Stomach (tissue), 9 donors: ENCODE data around the gene TEX19. TPM values are rescaled to one million over a fixed set of nuclear protein-coding genes. Genes with fewer than 3 reads are reported as not detected.

Experiments
- DNase-seq, 2 donors: peaks; one replicate each; pipeline versions ENCODE4 v3.0.0 to v3.0.0-alpha.2; 2013 to 2019
- H3K27ac ChIP-seq, 5 donors: fragments of 200-600 bp in 4 of 5; sonication (generic) in 4 of 5; one replicate each; pipeline ENCODE4 v1.5.1; 2013 to 2019; ENCODE audit warnings: mild to moderate bottlenecking in 1 of 5, moderate library complexity in 1 of 5
- H3K27me3 ChIP-seq, 3 donors: fragments of 200-600 bp; sonication (generic); one replicate each; pipeline ENCODE4 v1.5.1; 2017 to 2019; ENCODE audit warnings: mixed run types in 1 of 3
- H3K36me3 ChIP-seq, 4 donors: fragments of 200-600 bp; sonication (generic); 1 replicate in 3 of 4; 2 replicates in 1 of 4; pipeline ENCODE4 v1.5.1; 2016 to 2019
- H3K4me1 ChIP-seq, 4 donors: fragments of 200-600 bp; sonication (generic); one replicate each; pipeline ENCODE4 v1.5.1; 2016 to 2019
- H3K4me3 ChIP-seq, 4 donors: fragments of 200-600 bp; sonication (generic) in 3 of 4; one replicate each; pipeline ENCODE4 v1.5.1; 2016 to 2019; ENCODE audit warnings: mild to moderate bottlenecking in 1 of 4
- H3K9me3 ChIP-seq, 4 donors: fragments of 200-600 bp; sonication (generic); one replicate each; pipeline ENCODE4 v1.5.1; 2016 to 2019
- EP300 ChIP-seq: sonication (generic); formaldehyde crosslinking; IDR thresholded peaks from one replicate; pipeline ENCODE4 v1.6.1; 2017; ENCODE audit warnings: antibody characterized with exemption
- POLR2A ChIP-seq, 4 donors: fragments of 450-650 bp; IDR thresholded peaks; one replicate each; pipeline ENCODE4 v1.6.1; 2016; ENCODE audit warnings: antibody characterized with exemption in 4 of 4, control low read depth in 2 of 4, mild to moderate bottlenecking in 1 of 4, moderate library complexity in 1 of 4
- POLR2AphosphoS5 ChIP-seq, 3 donors: sonication (generic); formaldehyde crosslinking; IDR thresholded peaks; one replicate each; pipeline ENCODE4 v1.6.1; 2016; ENCODE audit warnings: antibody characterized with exemption in 3 of 3
- WGBS, 5 donors: extraction: QIAGEN DNeasy Blood & Tissue Kit in 3 of 5; methylation state at CpG; one replicate each; pipeline versions ENCODE4 v1.1.5 to v1.1.7; 2013 to 2018; 5-methylcytosine and 5-hydroxymethylcytosine counted together
- intact Hi-C: fragments of 100-400 bp; cut with DNase I; formaldehyde crosslinking; loops from one replicate; pipeline ENCODE4 v1.15.1; 2023; ENCODE audit warnings: low total_unique reads
- polyA plus RNA-seq, 3 donors: library from polyadenylated mRNA; stranded (reverse); fragments of 200-250 nt; gene quantifications; one replicate each; pipeline ENCODE4 v1.2.3, GENCODE V29; 2013
- total RNA-seq, 5 donors: library from RNA; depleted of rRNA; stranded (reverse); fragments of >200 nt; gene quantifications; one replicate each; pipeline versions ENCODE4 v1.1.0 to v1.2.3, GENCODE V29; 2014 to 2016
- TF ChIP-seq, protein P1 (sequence below), 7 experiments: fragments of 450-650 bp in 4 of 7; fragments of 200-600 bp in 3 of 7; sonication (generic) in 3 of 7; IDR thresholded peaks; one replicate each; pipeline ENCODE4 v1.5.1; 2016 to 2019; ENCODE audit warnings: antibody characterized with exemption in 7 of 7, control low read depth in 2 of 7, mild to moderate bottlenecking in 1 of 7
- donor health status: healthy with polysubstance abuse.
- donor health status: Bipolar disorder and iron deficiency.
- donor health status: healthy.

TEX19 gene
- total and polyA plus RNA-seq, 8 donors: not detected

DNA sequence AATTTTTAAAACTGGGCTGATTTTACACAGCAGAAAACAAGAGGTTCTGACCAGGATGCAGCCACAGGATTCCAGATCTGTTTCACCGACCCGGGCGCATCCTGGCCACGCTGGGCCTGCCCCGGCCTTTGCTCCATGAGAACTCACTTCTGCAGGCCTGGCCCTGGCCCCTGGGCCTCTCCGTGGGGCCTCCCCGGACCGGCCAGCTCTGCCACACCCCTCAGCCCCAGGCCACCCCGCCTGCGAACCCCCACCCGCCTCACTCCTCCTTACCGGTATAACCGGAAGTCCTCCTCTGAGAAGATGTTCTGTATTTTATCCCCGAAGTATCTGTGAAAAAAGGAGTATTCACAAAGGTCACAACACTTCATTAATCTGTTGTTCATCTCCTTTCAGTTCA, 46.0 kb downstream of the TEX19 start:
- Histone ChIP-seq H3K27ac (no peak overlapping the region), H3K9me3 (no peaks in the 10 kb centered on the region), H3K4me1 (peaks cover 0 to 8% (median 2%) of the 10 kb centered on the region in 4 donors), H3K36me3 (peaks cover 12 to 90% (median 72%) of the 10 kb centered on the region in 4 donors), H3K4me3 (no peak overlapping the region), H3K27me3 (no peaks in the 10 kb centered on the region)
- WGBS, 5 donors: 88 to 93% (median 93%) methylated on average over 14 of the region's 14 CpGs
- intact Hi-C loops: no loop called here
- TF ChIP-seq POLR2AphosphoS5 (IDR thresholded peaks at IDR 0.05): no peak
- TF ChIP-seq, protein P1, sequence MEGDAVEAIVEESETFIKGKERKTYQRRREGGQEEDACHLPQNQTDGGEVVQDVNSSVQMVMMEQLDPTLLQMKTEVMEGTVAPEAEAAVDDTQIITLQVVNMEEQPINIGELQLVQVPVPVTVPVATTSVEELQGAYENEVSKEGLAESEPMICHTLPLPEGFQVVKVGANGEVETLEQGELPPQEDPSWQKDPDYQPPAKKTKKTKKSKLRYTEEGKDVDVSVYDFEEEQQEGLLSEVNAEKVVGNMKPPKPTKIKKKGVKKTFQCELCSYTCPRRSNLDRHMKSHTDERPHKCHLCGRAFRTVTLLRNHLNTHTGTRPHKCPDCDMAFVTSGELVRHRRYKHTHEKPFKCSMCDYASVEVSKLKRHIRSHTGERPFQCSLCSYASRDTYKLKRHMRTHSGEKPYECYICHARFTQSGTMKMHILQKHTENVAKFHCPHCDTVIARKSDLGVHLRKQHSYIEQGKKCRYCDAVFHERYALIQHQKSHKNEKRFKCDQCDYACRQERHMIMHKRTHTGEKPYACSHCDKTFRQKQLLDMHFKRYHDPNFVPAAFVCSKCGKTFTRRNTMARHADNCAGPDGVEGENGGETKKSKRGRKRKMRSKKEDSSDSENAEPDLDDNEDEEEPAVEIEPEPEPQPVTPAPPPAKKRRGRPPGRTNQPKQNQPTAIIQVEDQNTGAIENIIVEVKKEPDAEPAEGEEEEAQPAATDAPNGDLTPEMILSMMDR (IDR thresholded peaks at IDR 0.05): no peak
- TF ChIP-seq POLR2A (IDR thresholded peaks at IDR 0.05): no peak
- TF ChIP-seq EP300: no peak
- no peak for DNase-seq

DNA sequence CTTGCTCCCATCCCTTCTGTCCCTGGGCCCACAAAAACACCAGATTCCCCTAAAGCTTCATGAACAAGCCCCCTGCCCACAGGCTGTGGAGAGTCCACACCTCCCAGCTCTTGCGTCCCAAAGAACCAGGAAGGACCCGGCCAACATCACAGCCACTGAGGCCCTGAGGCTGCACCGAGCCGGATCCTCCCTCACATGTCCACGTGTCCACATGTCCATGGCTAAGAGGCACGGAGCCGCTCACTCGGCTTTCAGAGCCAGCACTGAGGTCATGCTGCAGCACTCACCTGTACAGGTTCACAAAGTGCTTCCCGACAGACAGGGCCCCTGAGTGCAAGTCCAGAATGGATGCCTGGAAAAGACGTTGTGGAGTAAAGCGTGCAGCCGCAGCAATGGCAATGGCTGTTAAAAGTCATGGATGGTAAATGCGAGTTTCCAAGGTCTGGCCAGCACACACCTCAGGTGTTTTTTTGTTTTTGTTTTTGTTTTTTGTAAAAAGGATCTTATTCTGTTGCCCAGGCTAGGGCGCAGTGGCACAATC, 47.2 kb downstream of the TEX19 start:
- intact Hi-C loops: no loop called here
- 92 to 94% (median 93%) methylated on average over 14 of the region's 14 CpGs for WGBS, 5 donors
- no peak for DNase-seq
- H3K27ac ChIP-seq: no peak overlapping the region
- peaks cover 0 to 3% (median 0%) of the 10 kb centered on the region in 4 donors for H3K4me1 ChIP-seq
- H3K4me3 ChIP-seq: no peak overlapping the region
- H3K9me3 ChIP-seq: no peaks in the 10 kb centered on the region
- TF ChIP-seq, protein P1 (IDR thresholded peaks at IDR 0.05): no peak
- no peak for TF ChIP-seq EP300
- no peak for TF ChIP-seq POLR2AphosphoS5 (IDR thresholded peaks at IDR 0.05)
- TF ChIP-seq POLR2A (IDR thresholded peaks at IDR 0.05): no peak
- H3K36me3 ChIP-seq: peaks cover 12 to 91% (median 70%) of the 10 kb centered on the region in 4 donors
- no peaks in the 10 kb centered on the region for H3K27me3 ChIP-seq

DNA sequence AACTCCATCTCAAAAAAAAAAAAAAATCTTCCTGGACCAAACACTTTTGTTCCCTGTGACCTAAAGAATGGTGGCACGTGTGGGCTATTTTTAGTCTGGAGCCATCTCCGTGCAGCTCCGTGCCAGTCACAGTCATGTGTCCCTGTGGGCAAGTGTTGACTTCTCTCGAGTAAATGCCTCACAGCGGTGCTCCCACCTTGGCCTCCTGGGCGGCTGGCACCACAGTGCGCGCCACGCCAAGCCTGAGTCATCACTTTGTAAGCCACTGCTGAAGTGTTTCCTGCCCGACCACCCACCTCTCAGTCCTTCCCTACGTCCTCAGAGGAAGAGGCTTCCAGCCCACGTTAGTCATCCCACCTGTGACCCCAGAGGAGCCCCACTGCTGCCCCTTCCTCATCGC, 48.2 kb downstream of the TEX19 start:
- peak in 1 of 2 donors; percentile 35 for DNase-seq
- H3K27ac ChIP-seq: no peak overlapping the region
- H3K4me3 ChIP-seq: no peak overlapping the region
- peaks cover 12 to 84% (median 62%) of the 10 kb centered on the region in 4 donors for H3K36me3 ChIP-seq
- H3K27me3 ChIP-seq: no peaks in the 10 kb centered on the region
- WGBS, 5 donors: 64 to 82% (median 77%) methylated on average over 13 of the region's 13 CpGs
- no peaks in the 10 kb centered on the region for H3K9me3 ChIP-seq
- TF ChIP-seq POLR2A (IDR thresholded peaks at IDR 0.05): no peak
- TF ChIP-seq, protein P1 (IDR thresholded peaks at IDR 0.05): no peak
- no peak for TF ChIP-seq EP300
- no peak for TF ChIP-seq POLR2AphosphoS5 (IDR thresholded peaks at IDR 0.05)
- intact Hi-C loops: no loop called here
- no peaks in the 10 kb centered on the region for H3K4me1 ChIP-seq

DNA sequence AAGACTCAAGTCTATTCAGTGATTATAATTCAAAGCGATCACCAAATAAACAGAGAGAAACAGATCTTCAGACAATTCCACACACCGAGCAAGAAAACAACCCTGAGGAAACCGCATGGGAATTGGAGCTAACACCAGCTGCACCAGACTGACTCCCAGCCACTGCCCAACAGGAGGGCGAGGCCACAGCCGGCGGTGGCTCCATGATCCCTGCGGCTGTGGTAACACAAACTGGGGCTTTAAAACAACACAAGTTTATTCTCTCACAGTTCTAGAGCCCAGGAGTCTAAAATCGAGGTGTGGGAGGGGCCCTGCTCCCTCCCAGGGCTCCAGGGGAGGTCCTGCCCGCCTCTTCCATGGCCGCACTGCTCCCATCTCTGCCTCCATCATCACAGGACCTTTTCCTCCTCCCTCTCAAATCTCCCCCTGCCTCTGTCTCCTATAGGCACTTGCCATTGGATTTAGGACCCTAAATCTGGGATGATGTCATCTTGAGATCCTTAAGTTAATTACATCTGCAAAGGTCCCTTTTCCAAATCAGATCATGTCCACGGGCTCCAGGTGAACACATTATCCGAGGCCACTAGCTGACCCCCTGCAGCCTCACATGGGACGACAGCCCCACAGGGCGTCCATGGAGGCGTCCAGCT, 49.4 kb downstream of the TEX19 start:
- Histone ChIP-seq H3K36me3 (peaks cover 6 to 77% (median 56%) of the 10 kb centered on the region in 4 donors), H3K4me1 (no peaks in the 10 kb centered on the region), H3K27ac (no peak overlapping the region), H3K4me3 (no peak overlapping the region), H3K9me3 (no peaks in the 10 kb centered on the region), H3K27me3 (no peaks in the 10 kb centered on the region)
- intact Hi-C loops: no loop called here
- WGBS, 5 donors: 87 to 93% (median 90%) methylated on average over 15 of the region's 15 CpGs
- DNase-seq: no peak
- TF ChIP-seq POLR2A (IDR thresholded peaks at IDR 0.05) (no peak), EP300 (no peak), POLR2AphosphoS5 (IDR thresholded peaks at IDR 0.05) (no peak)
- TF ChIP-seq, protein P1 (IDR thresholded peaks at IDR 0.05): no peak
